Measurements from ENCODE around the gene PXDN.
"Not testable (repeated sequence)": the region's sequence is repeated elsewhere in the genome, so short reads cannot be mapped to it uniquely, and the experiment has no call there.

The PXDN gene

GRCh38 chr2:1721706-1722646 lies 22.3 kb downstream of the PXDN start:
- no peak for DNase-seq

- no peak for DNase-seq
Observed at GRCh38 chr2:1718339-1719220, 25.7 kb downstream of the PXDN start.

- DNase-seq, result no peak
Observed at GRCh38 chr2:1717113-1717512, 27.2 kb downstream of the PXDN start.

GRCh38 chr2:1716441-1716840 lies 27.9 kb downstream of the PXDN start:
- DNase-seq, result no peak

GRCh38 chr2:1716014-1716305 lies 28.4 kb downstream of the PXDN start:
- not testable (repeated sequence) for DNase-seq

- DNase-seq, result no peak
Observed at GRCh38 chr2:1715184-1716013, 28.9 kb downstream of the PXDN start.

- no peak for DNase-seq
Observed at GRCh38 chr2:1714291-1715064, 29.8 kb downstream of the PXDN start.

- DNase-seq, result no peak
Observed at GRCh38 chr2:1713839-1714236, 30.5 kb downstream of the PXDN start.

GRCh38 chr2:1713142-1713838 lies 31.0 kb downstream of the PXDN start:
- DNase-seq, result no peak

GRCh38 chr2:1709946-1710560 lies 34.3 kb downstream of the PXDN start:
- no peak for DNase-seq

- no peak for DNase-seq
Observed at GRCh38 chr2:1709335-1709605, 35.0 kb downstream of the PXDN start.

- no peak for DNase-seq
Observed at GRCh38 chr2:1708476-1709334, 35.6 kb downstream of the PXDN start.

GRCh38 chr2:1707771-1708418 lies 36.4 kb downstream of the PXDN start:
- no peak for DNase-seq

- DNase-seq, result not testable (repeated sequence)
Observed at GRCh38 chr2:1706089-1706841, 38.0 kb downstream of the PXDN start.

GRCh38 chr2:1705557-1706076 lies 38.7 kb downstream of the PXDN start:
- no peak for DNase-seq

- DNase-seq, result no peak
Observed at GRCh38 chr2:1704631-1705556, 39.4 kb downstream of the PXDN start.

- DNase-seq, result no peak
Observed at GRCh38 chr2:1702186-1702565, 42.1 kb downstream of the PXDN start.

All from activated CD4-positive, CD25-positive, alpha-beta regulatory T cell treated with anti-CD3 and anti-CD28 coated beads, Interleukin-2, amount 50 U/mL, for 72 hours (primary cell).